D341Med (cell line): Measurements from ENCODE around the gene LYL1.

ENCODE experiments used
- DNase-seq: peaks from one replicate; pipeline ENCODE4 v3.0.0; 2012; ENCODE audit warnings: low spot score

LYL1 gene

DNA sequence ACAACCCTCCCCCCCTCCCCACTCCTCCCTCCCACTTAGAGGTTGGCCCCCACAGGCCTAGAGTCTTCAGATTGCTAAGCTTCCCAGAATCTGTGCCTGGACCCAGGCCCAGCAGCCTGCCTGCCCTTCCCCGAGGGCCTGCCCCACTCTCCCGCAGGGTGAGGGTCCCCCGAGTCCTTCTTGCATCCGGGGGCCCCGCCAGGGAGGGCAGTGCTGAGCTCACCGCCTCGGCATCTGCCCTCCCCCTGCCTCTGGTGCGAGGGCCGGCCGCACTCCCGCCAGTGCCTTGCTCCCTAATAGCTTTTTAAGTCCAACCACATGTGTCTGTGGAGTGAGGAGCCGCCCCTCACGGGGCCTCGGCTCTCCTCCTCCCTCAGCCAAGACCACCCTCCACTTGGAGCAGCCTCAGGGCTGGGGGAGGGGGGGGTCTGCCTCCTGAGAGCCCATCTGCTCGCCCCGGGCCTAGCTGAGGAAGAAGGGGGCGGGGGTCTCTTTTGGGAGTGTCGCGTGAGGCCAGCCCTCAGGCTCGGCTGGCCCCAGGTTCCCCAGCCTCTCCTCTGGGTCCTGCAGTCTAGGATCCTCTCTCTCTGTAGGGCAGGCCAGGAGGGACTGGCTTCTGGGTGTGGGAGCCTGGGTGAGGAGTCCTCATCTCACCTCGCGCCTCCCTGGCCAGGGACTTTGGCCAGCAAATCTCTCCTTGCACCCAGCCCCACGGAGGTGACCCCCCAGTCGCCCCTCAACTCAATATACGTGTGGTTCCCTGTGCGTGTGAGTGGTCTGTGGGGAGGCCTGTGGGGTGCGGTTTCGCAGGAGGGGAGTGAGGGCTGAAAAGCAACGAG is 47.2 kb downstream of the LYL1 start:
- DNase-seq = no peak

- no peak for DNase-seq
These were observed 47.9 kb downstream of the LYL1 start for GRCh38 chr19:13054626-13055212.

DNA sequence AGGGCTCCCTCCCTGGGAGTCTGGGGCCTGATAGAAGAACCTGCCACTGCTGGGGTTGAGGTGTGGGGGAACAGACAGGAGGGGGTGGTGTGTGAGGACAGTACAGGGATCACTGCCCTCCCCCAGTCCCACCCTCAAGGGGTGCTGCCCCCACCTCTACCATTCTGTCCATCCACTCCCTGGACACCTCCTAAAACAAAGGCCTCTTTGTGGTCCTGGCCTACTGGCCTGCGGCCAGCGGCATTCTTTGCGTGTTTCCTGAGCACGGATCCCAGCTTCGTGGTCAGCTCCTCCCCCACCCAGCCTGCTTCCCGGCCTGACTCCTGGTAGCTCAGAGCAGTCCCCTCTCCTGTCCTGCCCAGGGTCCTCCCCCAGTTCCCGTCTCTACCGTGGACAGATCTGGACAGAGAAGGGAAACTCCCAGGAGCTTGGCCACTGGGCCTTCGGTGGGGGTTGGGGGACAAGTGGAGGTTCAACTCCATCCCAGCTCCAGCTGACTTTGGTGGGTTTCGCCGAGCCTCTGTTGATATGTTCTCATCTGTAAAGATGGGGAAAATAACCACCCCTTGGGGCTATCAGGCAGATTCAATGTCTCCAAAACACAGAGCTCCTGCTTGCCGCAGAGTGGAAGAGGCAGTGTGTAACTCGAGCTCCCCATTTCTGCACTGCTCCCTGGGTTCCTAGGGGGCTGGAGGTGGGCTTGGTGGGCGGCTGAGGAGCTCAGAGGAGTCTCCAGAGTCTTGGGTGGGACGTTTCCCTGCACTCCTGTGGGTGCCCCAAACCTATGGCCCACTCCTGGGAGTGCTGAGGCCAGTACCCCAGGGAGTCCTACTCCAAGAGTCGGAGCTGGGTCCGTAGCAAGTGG is 48.7 kb downstream of the LYL1 start:
- no peak for DNase-seq

- DNase-seq = no peak
These were observed 49.4 kb downstream of the LYL1 start for GRCh38 chr19:13053238-13053637.

DNA sequence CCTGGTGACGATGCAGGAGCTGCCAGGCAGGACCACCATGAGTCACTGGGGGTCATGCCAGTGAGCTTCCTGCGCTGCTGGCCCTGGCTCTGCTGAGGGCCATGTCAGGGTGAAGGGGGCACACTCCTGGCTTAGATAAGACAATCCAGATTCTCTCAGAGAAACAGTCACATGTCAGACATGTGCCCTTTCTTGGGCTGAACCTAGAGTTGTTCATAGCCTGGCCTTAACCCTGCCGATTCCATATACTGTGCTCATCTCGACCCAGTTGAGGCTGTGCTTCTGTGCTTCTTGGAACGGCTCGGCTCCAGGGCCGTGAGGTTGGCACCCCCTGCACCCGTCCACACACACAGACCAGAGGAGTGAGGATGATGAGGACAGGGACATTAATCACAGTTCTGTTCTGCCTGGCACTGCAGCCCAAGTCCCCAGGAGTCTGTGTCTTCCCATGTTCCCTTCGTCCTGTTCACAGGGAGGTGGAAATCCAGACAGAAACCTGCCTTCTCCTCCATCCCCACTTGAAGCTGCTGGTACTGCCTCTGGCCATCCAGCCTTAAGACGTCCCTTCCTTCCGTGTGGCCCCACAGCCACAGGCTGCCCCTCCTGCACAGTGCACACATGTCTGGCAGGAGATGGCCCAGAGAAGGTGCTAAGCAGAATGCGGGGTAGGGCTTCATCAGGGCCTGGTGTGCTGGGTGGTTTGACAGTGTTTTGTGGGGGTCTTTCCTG is 50.0 kb downstream of the LYL1 start:
- DNase-seq = no peak

DNA sequence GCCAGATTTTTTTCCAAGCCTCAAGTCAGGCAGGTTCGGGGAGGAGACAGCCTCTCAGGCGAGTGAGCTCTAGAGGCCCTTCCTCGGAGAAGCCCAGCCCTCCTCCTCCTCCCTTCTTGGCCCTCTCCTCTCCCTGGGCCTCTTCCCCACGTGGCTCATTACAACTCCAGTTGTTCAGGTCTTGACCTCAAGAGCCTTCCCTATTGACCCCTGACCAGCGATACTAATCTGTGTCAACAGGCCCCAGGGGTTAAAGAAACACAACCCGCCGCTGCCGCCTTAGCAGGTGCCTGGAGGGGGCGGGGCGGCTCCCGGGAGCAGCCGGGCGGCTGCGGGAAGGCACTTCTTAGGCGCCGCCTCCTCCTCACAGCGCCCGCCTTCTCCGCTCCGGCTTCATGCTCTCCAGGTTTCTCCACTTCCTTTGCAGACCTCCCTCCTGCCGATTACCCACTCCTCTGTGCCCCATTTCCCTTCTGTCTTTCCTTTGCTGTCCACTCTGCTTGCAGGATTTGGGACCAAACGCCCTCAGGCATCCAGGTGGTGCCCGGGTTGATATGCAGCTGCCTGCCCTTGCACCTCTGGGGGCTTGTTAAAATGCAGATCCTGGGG is 51.0 kb downstream of the LYL1 start:
- DNase-seq = peak; percentile 86

- no peak for DNase-seq
These were observed 52.4 kb downstream of the LYL1 start for GRCh38 chr19:13050274-13050673.
